Peyer's patch (tissue), 4 donors: ENCODE results near the gene NR6A1. TPM values are rescaled to one million over a fixed set of nuclear protein-coding genes. Genes with fewer than 3 reads are reported as not detected.
"Not testable (repeated sequence)": the region's sequence is repeated elsewhere in the genome, so short reads cannot be mapped to it uniquely, and the experiment has no call there.

Source experiments
- DNase-seq, 3 donors: peaks; one replicate each; pipeline ENCODE4 v3.0.0-alpha.2; 2017 to 2019
- H3K27ac ChIP-seq, 4 donors: fragments of 200-600 bp; sonication (generic); one replicate each; pipeline ENCODE4 v1.5.1; 2016 to 2019
- H3K27me3 ChIP-seq, 2 donors: fragments of 200-600 bp; sonication (generic); one replicate each; pipeline ENCODE4 v1.5.1; 2019
- H3K36me3 ChIP-seq, 3 donors: fragments of 200-600 bp; sonication (generic); one replicate each; pipeline ENCODE4 v1.5.1; 2016 to 2019
- H3K4me1 ChIP-seq, 4 donors: fragments of 200-600 bp; sonication (generic); one replicate each; pipeline ENCODE4 v1.5.1; 2016 to 2019
- H3K4me3 ChIP-seq, 4 donors: fragments of 200-600 bp; sonication (generic); 1 replicate in 3 of 4; 2 replicates in 1 of 4; pipeline ENCODE4 v1.5.1; 2016 to 2019; ENCODE audit warnings: mild to moderate bottlenecking in 1 of 4
- H3K9me3 ChIP-seq, 4 donors: fragments of 200-600 bp; sonication (generic); one replicate each; pipeline ENCODE4 v1.5.1; 2016 to 2019; ENCODE audit warnings: mild to moderate bottlenecking in 1 of 4
- CTCF ChIP-seq, 6 experiments: fragments of 450-650 bp in 4 of 6; fragments of 200-600 bp in 2 of 6; sonication (generic) in 1 of 6; IDR thresholded peaks; one replicate each; pipeline ENCODE4 v1.5.1; 2017 to 2019; ENCODE audit warnings: antibody characterized with exemption in 6 of 6, mild to moderate bottlenecking in 3 of 6, moderate library complexity in 1 of 6
- POLR2A ChIP-seq, 2 donors: fragments of 450-650 bp; IDR thresholded peaks; one replicate each; pipeline ENCODE4 v1.5.1; 2017; ENCODE audit warnings: antibody characterized with exemption in 2 of 2, mild to moderate bottlenecking in 2 of 2, moderate library complexity in 2 of 2
- total RNA-seq, 4 donors: library from RNA; depleted of rRNA; stranded (reverse); fragments of >200 nt; gene quantifications; one replicate each; pipeline ENCODE4 v1.1.0, GENCODE V29; 2016

The NR6A1 gene
- total RNA-seq, 4 donors from 2014 or later = 10.7 to 43.0 (median 28.1) TPM

GRCh38 chr9:124741149-124741548 lies 30.0 kb downstream of the NR6A1 start:
- Histone ChIP-seq H3K27me3 (no peaks in the 10 kb centered on the region), H3K27ac (no peak overlapping the region), H3K9me3 (no peaks in the 10 kb centered on the region), H3K4me1 (peaks cover 0 to 4% (median 0%) of the 10 kb centered on the region in 4 donors), H3K36me3 (no peaks in the 10 kb centered on the region), H3K4me3 (no peak overlapping the region)
- DNase-seq = no peak
- no peak for TF ChIP-seq POLR2A (IDR thresholded peaks at IDR 0.05)
- no peak for TF ChIP-seq CTCF (IDR thresholded peaks at IDR 0.05)

GRCh38 chr9:124739360-124739759 lies 31.8 kb downstream of the NR6A1 start:
- DNase-seq = no peak
- no peaks in the 10 kb centered on the region for H3K36me3 ChIP-seq
- H3K4me1 ChIP-seq = peaks cover 0 to 14% (median 5%) of the 10 kb centered on the region in 4 donors
- H3K27me3 ChIP-seq = no peaks in the 10 kb centered on the region
- TF ChIP-seq CTCF (IDR thresholded peaks at IDR 0.05) (no peak), POLR2A (IDR thresholded peaks at IDR 0.05) (no peak)
- H3K27ac ChIP-seq = no peak overlapping the region
- H3K9me3 ChIP-seq = no peaks in the 10 kb centered on the region
- no peak overlapping the region for H3K4me3 ChIP-seq

GRCh38 chr9:124738075-124738474 lies 33.0 kb downstream of the NR6A1 start:
- not testable (repeated sequence) for H3K27ac ChIP-seq, H3K4me3 ChIP-seq, H3K36me3 ChIP-seq, H3K9me3 ChIP-seq, DNase-seq, H3K27me3 ChIP-seq
- peaks cover 0 to 17% (median 6%) of the 10 kb centered on the region in 4 donors for H3K4me1 ChIP-seq

- Histone ChIP-seq H3K4me3 (no peak overlapping the region), H3K36me3 (no peaks in the 10 kb centered on the region), H3K4me1 (peaks cover 0 to 22% (median 6%) of the 10 kb centered on the region in 4 donors), H3K27me3 (no peaks in the 10 kb centered on the region), H3K9me3 (no peaks in the 10 kb centered on the region), H3K27ac (peak overlapping the region in 2 of 4 donors; percentile 87 to 92)
- DNase-seq = no peak
- TF ChIP-seq POLR2A (IDR thresholded peaks at IDR 0.05) (no peak), CTCF (IDR thresholded peaks at IDR 0.05) (no peak)
Observed at GRCh38 chr9:124735121-124735520, 36.0 kb downstream of the NR6A1 start.

- H3K36me3 ChIP-seq, DNase-seq, H3K27me3 ChIP-seq, H3K9me3 ChIP-seq, H3K4me3 ChIP-seq: not testable (repeated sequence)
- Histone ChIP-seq H3K27ac (peak overlapping the region in 3 of 4 donors; percentile 54 to 92 (median 87)), H3K4me1 (peaks cover 0 to 22% (median 6%) of the 10 kb centered on the region in 4 donors)
Observed at GRCh38 chr9:124734741-124735083, 36.4 kb downstream of the NR6A1 start.

GRCh38 chr9:124733964-124734740 lies 37.0 kb downstream of the NR6A1 start:
- TF ChIP-seq POLR2A (IDR thresholded peaks at IDR 0.05) = no peak
- Histone ChIP-seq H3K9me3 (no peaks in the 10 kb centered on the region), H3K36me3 (no peaks in the 10 kb centered on the region), H3K4me1 (peaks cover 0 to 22% (median 6%) of the 10 kb centered on the region in 4 donors), H3K4me3 (no peak overlapping the region), H3K27ac (peak overlapping the region in 3 of 4 donors; percentile 54 to 92 (median 87)), H3K27me3 (no peaks in the 10 kb centered on the region)
- DNase-seq = peak in 2 of 3 donors; percentile 74 to 86

- Histone ChIP-seq H3K27me3 (no peaks in the 10 kb centered on the region), H3K9me3 (no peaks in the 10 kb centered on the region), H3K4me1 (peaks cover 0 to 27% (median 6%) of the 10 kb centered on the region in 4 donors), H3K4me3 (no peak overlapping the region), H3K27ac (peak overlapping the region in 3 of 4 donors; percentile 32 to 59 (median 58)), H3K36me3 (no peaks in the 10 kb centered on the region)
- TF ChIP-seq POLR2A (IDR thresholded peaks at IDR 0.05) (no peak), CTCF (IDR thresholded peaks at IDR 0.05) (no peak)
- DNase-seq = no peak
Observed at GRCh38 chr9:124730772-124731171, 40.3 kb downstream of the NR6A1 start.
